MG63 (cell line): ENCODE data around the gene FAU. TPM values are rescaled to one million over a fixed set of nuclear protein-coding genes. Genes with fewer than 3 reads are reported as not detected.
A peak's percentile ranks its signal among the peaks of the same experiment; 100 is the strongest.

Experiments
- DNase-seq: peaks from one replicate; pipeline ENCODE4 v3.0.0-alpha.2; 2020
- H3K27me3 ChIP-seq: fragments of 250-450 bp; sonication (Bioruptor Pico); 2 replicates; pipeline ENCODE4 v1.5.1; 2020; ENCODE audit warnings: mild to moderate bottlenecking, moderate library complexity
- H3K36me3 ChIP-seq: fragments of 250-450 bp; sonication (Bioruptor Pico); 2 replicates; pipeline ENCODE4 v1.5.1; 2020; ENCODE audit warnings: mild to moderate bottlenecking, moderate library complexity
- H3K4me3 ChIP-seq: fragments of 250-450 bp; sonication (Bioruptor Pico); 2 replicates; pipeline ENCODE4 v1.5.1; 2020; ENCODE audit warnings: mild to moderate bottlenecking, moderate library complexity
- H3K9me3 ChIP-seq: fragments of 250-450 bp; sonication (Bioruptor Pico); 2 replicates; pipeline ENCODE4 v1.5.1; 2020; ENCODE audit warnings: mild to moderate bottlenecking, moderate library complexity
- total RNA-seq: library from RNA; depleted of rRNA; stranded (reverse); fragments of >200 nt; shearing (Covaris generic); gene quantifications from 2 replicates; pipeline ENCODE4 v1.2.3, GENCODE V29; 2014; ENCODE audit warnings: low replicate concordance; rRNA removed

FAU gene
- total RNA-seq, 1 experiment from 2014 or later: 283 TPM

DNA sequence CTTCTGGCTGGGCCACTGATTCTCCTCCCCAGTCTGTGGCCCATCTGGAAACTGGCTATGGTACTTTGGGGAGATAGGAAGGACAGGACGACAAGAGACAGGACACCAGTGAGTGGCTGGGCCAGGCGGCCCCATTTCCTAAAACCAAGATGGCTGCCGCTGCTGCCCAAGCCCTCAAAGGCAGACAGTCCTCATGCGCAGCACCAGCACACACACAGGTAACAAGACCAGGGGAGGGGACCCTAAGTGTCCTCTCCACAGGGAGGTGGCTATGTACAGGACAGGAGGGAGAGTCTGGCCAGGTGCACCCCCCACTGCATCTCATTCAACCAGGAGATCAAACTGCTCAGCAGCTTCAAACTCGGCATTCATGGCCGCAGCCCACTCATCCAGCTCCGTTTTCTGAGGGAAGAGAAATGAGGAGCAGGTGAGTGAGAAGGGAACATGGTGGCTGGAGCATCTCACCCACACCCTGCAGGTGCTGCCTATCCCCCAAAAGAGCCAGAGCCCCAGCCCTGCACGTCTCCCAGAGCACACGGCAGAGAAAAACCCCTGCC lies 43.1 kb downstream of the FAU start:
- Histone ChIP-seq H3K4me3 (no peak overlapping the region), H3K9me3 (no peaks in the 10 kb centered on the region), H3K36me3 (peaks cover 61% of the 10 kb centered on the region), H3K27me3 (no peaks in the 10 kb centered on the region)
- DNase-seq: no peak

DNA sequence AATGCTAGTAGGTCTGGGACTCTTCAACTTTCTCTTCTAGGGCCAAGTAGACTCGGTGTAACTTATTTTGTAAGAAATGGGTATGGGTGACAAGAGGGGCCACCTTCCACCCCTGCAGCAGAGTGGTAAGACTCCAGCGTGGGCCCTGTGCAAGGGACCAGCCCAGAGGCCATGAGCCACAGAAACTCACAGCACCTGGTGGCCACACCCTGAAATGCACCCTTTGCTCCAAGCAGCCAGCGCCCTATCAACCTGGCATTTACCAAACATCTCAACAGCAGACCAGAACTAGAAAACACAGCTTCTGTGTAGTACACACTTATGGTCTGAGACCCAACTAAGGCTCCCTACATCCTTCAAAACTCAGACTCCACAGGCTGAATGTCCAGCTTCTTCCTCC lies 43.8 kb downstream of the FAU start:
- DNase-seq: peak; percentile 27
- H3K9me3 ChIP-seq: no peaks in the 10 kb centered on the region
- no peak overlapping the region for H3K4me3 ChIP-seq
- H3K36me3 ChIP-seq: peaks cover 61% of the 10 kb centered on the region
- H3K27me3 ChIP-seq: no peaks in the 10 kb centered on the region

DNA sequence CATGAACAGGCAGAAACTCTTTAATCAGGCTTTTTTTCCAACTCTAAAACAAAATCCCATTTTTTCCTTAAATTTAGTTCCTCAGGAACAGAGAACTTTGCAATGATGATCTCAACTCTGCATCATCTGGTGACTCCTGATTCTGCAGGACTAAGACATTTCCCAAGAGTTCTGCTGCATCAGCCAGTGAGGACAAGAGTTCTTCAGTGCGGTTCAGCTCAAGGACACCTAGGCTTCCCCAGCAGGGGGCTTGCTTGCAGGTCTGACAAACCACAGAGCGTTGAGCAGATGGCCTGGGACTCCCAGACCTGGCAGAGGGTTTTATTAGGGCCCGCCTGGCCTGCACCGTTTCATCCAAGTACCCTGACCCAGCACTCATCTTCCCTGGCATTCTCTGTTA lies 44.5 kb downstream of the FAU start:
- H3K4me3 ChIP-seq: no peak overlapping the region
- peaks cover 54% of the 10 kb centered on the region for H3K36me3 ChIP-seq
- no peak for DNase-seq

DNA sequence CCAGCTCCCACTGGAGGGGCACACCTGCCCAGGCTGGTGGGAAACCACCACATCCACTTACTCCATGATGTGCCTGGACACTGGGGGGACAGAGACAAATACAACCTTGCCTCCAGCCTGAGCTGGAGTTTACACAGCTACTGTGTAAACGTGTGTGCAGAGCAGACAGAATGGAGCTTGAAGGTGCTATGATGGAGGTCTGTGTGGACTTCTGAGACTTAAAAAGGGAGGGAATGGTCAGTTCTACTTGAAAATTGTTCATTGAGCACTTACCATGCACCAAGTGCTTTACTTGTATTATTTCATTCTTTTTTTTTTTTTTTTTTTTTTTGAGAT lies 49.3 kb downstream of the FAU start:
- H3K4me3 ChIP-seq: no peak overlapping the region
- H3K27me3 ChIP-seq: no peaks in the 10 kb centered on the region
- H3K9me3 ChIP-seq: no peaks in the 10 kb centered on the region
- no peak for DNase-seq
- H3K36me3 ChIP-seq: peaks cover 15% of the 10 kb centered on the region

More for the DNA sequence above, 44.5 kb downstream of the FAU start:
- Histone ChIP-seq H3K27me3 (no peaks in the 10 kb centered on the region), H3K9me3 (no peaks in the 10 kb centered on the region)

DNA sequence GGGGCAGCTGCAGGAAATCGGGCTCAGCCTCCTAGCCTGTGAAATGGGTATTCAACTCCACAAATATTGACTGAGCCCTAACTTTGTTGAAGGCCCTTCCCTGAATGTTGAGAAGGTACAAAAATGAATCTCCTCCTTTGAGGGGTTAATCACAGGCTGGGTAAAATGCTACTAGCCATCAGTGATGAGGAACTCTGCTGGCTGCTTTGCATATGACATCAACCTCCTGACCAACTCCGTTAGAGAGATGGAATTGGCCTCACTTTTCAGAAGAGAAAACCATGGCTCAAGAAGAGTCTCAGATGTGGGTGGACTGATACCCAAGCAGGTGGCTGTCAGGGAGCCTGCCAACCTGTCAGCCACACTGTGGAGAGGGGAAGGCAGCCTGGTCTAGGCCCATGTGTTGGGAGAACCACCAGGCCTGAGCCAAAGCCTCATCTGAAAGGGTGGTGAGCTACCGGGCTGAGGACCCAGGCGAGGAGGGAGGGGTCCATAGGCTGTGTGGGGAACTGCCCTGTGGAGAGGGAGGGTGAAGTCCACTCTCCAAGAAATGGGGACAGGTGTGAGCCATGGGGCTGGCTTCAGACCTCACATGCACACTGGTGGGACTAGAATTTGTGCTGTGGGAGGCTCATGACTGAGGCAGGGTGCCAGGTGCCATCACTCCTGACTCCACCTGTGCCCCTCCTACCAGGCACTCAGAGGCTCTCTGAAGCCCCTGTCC lies 49.9 kb downstream of the FAU start:
- no peak for DNase-seq
- H3K36me3 ChIP-seq: peaks cover 9% of the 10 kb centered on the region
- no peak overlapping the region for H3K4me3 ChIP-seq
- H3K27me3 ChIP-seq: no peaks in the 10 kb centered on the region
- H3K9me3 ChIP-seq: no peaks in the 10 kb centered on the region

Other genes with a start within 250 kb of the FAU start
- gene EHD1, start 243.5 kb downstream of the FAU start, total RNA-seq: 62.9 and 64.8 TPM in 2 replicates
- 4.6 and 18.6 TPM in 2 replicates for gene ATG2A, start 204.9 kb downstream of the FAU start, total RNA-seq
- 5.4 and 8.8 TPM in 2 replicates for gene PPP2R5B, start 197.4 kb downstream of the FAU start, total RNA-seq
- gene GPHA2, start 186.2 kb downstream of the FAU start, total RNA-seq: not detected in 2 replicates
- not detected in 2 replicates for gene MAJIN, start 150.0 kb downstream of the FAU start, total RNA-seq
- gene BATF2, start 125.2 kb downstream of the FAU start, total RNA-seq: 1.3 TPM in 1 of 2 replicates, not detected in the other
- 170 and 249 TPM in 2 replicates for gene ARL2, start 108.0 kb downstream of the FAU start, total RNA-seq
- gene SNX15, start 94.7 kb downstream of the FAU start, total RNA-seq: 11.2 and 18.5 TPM in 2 replicates
- 42.1 and 54.8 TPM in 2 replicates for gene SAC3D1, start 80.9 kb downstream of the FAU start, total RNA-seq
- gene NAALADL1, start 63.6 kb downstream of the FAU start, total RNA-seq: not detected in 2 replicates
- gene CDCA5, start 38.1 kb downstream of the FAU start, total RNA-seq: 42.5 and 43.5 TPM in 2 replicates
- 70.2 and 88.7 TPM in 2 replicates for gene ZFPL1, start 37.9 kb downstream of the FAU start, total RNA-seq
- gene VPS51, start 25.9 kb downstream of the FAU start, total RNA-seq: 60.9 and 117 TPM in 2 replicates
- 3.5 and 10.9 TPM in 2 replicates for gene TM7SF2, start 10.3 kb downstream of the FAU start, total RNA-seq
- gene ZNHIT2, start 4.4 kb downstream of the FAU start, total RNA-seq: 12.0 and 14.4 TPM in 2 replicates
- 74.4 and 79.4 TPM in 2 replicates for gene MRPL49, start 187 bp upstream of the FAU start, total RNA-seq
- 0.91 and 18.3 TPM in 2 replicates for gene SYVN1, start 12.4 kb upstream of the FAU start, total RNA-seq
- gene SPDYC, start 48.1 kb upstream of the FAU start, total RNA-seq: not detected in 2 replicates
- gene CAPN1, start 59.8 kb upstream of the FAU start, total RNA-seq: 99.3 and 167 TPM in 2 replicates
- 4.6 and 8.9 TPM in 2 replicates for gene POLA2, start 139.8 kb upstream of the FAU start, total RNA-seq
- 10.3 and 19.1 TPM in 2 replicates for gene CDC42EP2, start 192.7 kb upstream of the FAU start, total RNA-seq
- gene DPF2, start 211.7 kb upstream of the FAU start, total RNA-seq: 57.9 and 78.1 TPM in 2 replicates
- gene TIGD3, start 232.6 kb upstream of the FAU start, total RNA-seq: 0.36 and 2.2 TPM in 2 replicates